ENCODE results near the gene GTF2H3. TPM values are rescaled to one million over a fixed set of nuclear protein-coding genes. Genes with fewer than 3 reads are reported as not detected.

Gene GTF2H3
- total and polyA plus RNA-seq, 9 of the 15 experiments (the other 6 are each of a cell fraction or from before 2014, with no cell fraction given) = 22.7 to 99.7 (median 49.6) TPM

DNA sequence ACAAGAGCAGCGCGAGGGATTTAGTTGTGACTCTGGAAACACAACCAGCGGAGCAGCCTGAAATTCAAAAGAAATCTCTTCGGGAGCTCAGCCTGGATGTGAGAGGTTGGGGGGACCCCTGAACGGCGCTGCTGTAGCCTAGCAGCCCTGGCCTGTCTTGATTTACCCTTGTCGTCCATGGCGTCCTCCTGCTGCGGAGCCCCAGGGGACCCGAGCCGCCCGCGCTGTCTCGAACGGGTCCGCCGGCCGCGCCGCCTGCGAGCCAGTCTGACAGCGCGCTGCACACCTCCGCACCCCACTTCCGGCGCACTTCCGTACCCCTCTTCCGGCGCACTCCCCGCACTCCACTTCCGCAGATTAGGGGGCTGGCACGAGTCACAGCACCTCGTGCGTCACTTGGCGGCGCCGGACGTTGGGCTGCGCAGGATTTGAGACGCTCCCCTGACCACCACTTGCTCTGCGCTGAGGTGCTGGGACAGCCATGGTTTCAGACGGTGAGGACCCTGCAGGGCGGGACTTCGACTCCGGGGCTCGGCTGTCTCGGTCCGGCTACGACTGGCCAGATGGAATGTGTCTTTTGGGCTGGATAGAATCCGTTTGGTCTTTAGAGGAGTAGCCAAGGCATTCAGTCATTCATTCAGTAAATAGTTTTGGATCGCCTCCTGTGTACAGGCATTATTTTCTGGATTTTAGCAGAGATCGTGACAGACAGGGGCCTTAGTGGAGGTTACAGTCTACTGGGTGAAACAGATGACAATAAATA is at the start of gene GTF2H3, which contains the start of gene EIF2B1 (continued):
- TF ChIP-seq ZNF280B (CRISPR knock-in tag; IDR thresholded peaks at IDR 0.05) (no peak), FOXJ3 (CRISPR knock-in tag; IDR thresholded peaks at IDR 0.05) (no peak), HSF4 (CRISPR knock-in tag; IDR thresholded peaks at IDR 0.05; ENCODE audit: borderline replicate concordance) (no peak), RBFOX2 (IDR thresholded peaks at IDR 0.05; ENCODE audit: low read depth, low read length) (peak; percentile 100), ELF1 (tag; IDR thresholded peaks at IDR 0.05) (peak; percentile 99), ZNF785 (CRISPR knock-in tag; IDR thresholded peaks at IDR 0.05) (no peak), ZNF224 (CRISPR knock-in tag; IDR thresholded peaks at IDR 0.05) (no peak), NFRKB (IDR thresholded peaks at IDR 0.05; ENCODE audit: low read depth) (peak; percentile 88; the same call in 1 of the 2 replicates), ZNF140 (CRISPR knock-in tag; IDR thresholded peaks at IDR 0.05) (no peak), GATAD2A (IDR thresholded peaks at IDR 0.05) (no peak), ZSCAN29 (IDR thresholded peaks at IDR 0.05) (no peak), ZBTB7A (IDR thresholded peaks at IDR 0.05; ENCODE audit: borderline replicate concordance, control insufficient read depth, low read depth, low read length) (peak; percentile 70), TEAD1 (CRISPR knock-in tag; IDR thresholded peaks at IDR 0.05) (no peak), RBM34 (IDR thresholded peaks at IDR 0.05; ENCODE audit: borderline replicate concordance, insufficient read depth, low read length) (no peak), ZNF174 (CRISPR knock-in tag; IDR thresholded peaks at IDR 0.05) (no peak), AFF1 (IDR thresholded peaks at IDR 0.05; ENCODE audit: low read depth in 1 of 2, partially characterized antibody in 2 of 2) (no peak)
- TF ChIP-seq, protein P1, sequence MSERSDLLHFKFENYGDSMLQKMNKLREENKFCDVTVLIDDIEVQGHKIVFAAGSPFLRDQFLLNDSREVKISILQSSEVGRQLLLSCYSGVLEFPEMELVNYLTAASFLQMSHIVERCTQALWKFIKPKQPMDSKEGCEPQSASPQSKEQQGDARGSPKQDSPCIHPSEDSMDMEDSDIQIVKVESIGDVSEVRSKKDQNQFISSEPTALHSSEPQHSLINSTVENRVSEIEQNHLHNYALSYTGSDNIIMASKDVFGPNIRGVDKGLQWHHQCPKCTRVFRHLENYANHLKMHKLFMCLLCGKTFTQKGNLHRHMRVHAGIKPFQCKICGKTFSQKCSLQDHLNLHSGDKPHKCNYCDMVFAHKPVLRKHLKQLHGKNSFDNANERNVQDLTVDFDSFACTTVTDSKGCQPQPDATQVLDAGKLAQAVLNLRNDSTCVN (CRISPR knock-in tag; IDR thresholded peaks at IDR 0.05) = no peak
- TF ChIP-seq, protein P2, sequence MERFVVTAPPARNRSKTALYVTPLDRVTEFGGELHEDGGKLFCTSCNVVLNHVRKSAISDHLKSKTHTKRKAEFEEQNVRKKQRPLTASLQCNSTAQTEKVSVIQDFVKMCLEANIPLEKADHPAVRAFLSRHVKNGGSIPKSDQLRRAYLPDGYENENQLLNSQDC (CRISPR knock-in tag; IDR thresholded peaks at IDR 0.05) = no peak
- TF ChIP-seq, protein P3, sequence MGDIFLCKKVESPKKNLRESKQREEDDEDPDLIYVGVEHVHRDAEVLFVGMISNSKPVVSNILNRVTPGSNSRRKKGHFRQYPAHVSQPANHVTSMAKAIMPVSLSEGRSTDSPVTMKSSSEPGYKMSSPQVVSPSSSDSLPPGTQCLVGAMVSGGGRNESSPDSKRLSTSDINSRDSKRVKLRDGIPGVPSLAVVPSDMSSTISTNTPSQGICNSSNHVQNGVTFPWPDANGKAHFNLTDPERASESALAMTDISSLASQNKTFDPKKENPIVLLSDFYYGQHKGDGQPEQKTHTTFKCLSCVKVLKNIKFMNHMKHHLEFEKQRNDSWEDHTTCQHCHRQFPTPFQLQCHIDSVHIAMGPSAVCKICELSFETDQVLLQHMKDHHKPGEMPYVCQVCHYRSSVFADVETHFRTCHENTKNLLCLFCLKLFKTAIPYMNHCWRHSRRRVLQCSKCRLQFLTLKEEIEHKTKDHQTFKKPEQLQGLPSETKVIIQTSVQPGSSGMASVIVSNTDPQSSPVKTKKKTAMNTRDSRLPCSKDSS (IDR thresholded peaks at IDR 0.05; ENCODE audit: low read depth, partially characterized antibody) = no peak

Measured in K562 (cell line).